Calu3 (cell line): Measurements from ENCODE around the gene SNX6. TPM values are rescaled to one million over a fixed set of nuclear protein-coding genes. Genes with fewer than 3 reads are reported as not detected.
A peak's percentile ranks its signal among the peaks of the same experiment; 100 is the strongest.

Experiments
- BruUV-seq: library from RNA; stranded (reverse); fragments of 400-500 nt; replicated peaks from 2 replicates; lab custom pipeline; 2021; lab: Mats Ljungman, UMichigan
- CTCF ChIA-PET: fragments of 300-600 bp; sonication (Branson Sonifier 250); formaldehyde crosslinking; loops from one replicate; lab custom pipeline; 2022; ENCODE audit warnings: antibody characterized with exemption; lab: Charles Lee
- DNase-seq: peaks from one replicate; pipeline ENCODE4 v3.0.0; 2022
- H3K27ac Mint-ChIP-seq: one replicate; pipeline ENCODE4 v1.8.0; 2022; ENCODE audit warnings: mixed read lengths; ENCODE audit not compliant: unreplicated experiment
- H3K27me3 Mint-ChIP-seq: one replicate; pipeline ENCODE4 v1.8.0; 2022; ENCODE audit warnings: mixed read lengths; ENCODE audit not compliant: unreplicated experiment
- H3K36me3 Mint-ChIP-seq: one replicate; pipeline ENCODE4 v1.8.0; 2022; ENCODE audit warnings: mild to moderate bottlenecking, moderate library complexity, mixed read lengths; ENCODE audit not compliant: insufficient read depth, unreplicated experiment
- H3K4me1 Mint-ChIP-seq: one replicate; pipeline ENCODE4 v1.8.0; 2022; ENCODE audit warnings: mild to moderate bottlenecking, low read depth, mixed read lengths; ENCODE audit not compliant: unreplicated experiment
- H3K4me3 Mint-ChIP-seq: one replicate; pipeline ENCODE4 v1.8.0; 2022; ENCODE audit warnings: mild to moderate bottlenecking, low read depth, moderate library complexity, mixed read lengths; ENCODE audit not compliant: unreplicated experiment
- H3K9me3 Mint-ChIP-seq: one replicate; pipeline ENCODE4 v1.8.0; 2022; ENCODE audit warnings: low read depth, mixed read lengths; ENCODE audit not compliant: unreplicated experiment
- intact Hi-C: fragments of 100-400 bp; cut with micrococcal nuclease; formaldehyde crosslinking; loops from one replicate; pipeline ENCODE4 v1.10.0; 2022; ENCODE audit not compliant: unreplicated experiment
- total RNA-seq: library from RNA; stranded (reverse); gene quantifications from 2 replicates; pipeline ENCODE4 v1.2.3, GENCODE V29; 2022
- TF ChIP-seq, protein P1 (sequence below): fragments of 200-600 bp; IDR thresholded peaks from one replicate; pipeline ENCODE4 v1.8.0; 2022; ENCODE audit warnings: antibody characterized with exemption; ENCODE audit not compliant: unreplicated experiment

SNX6 gene
- total RNA-seq, 1 experiment from 2014 or later = 59.2 TPM

GRCh38 chr14:34620839-34621238 lies 9.1 kb downstream of the SNX6 start:
- peaks cover 29% of the 10 kb centered on the region for H3K36me3 Mint-ChIP-seq
- no peak overlapping the region for H3K27ac Mint-ChIP-seq

DNA sequence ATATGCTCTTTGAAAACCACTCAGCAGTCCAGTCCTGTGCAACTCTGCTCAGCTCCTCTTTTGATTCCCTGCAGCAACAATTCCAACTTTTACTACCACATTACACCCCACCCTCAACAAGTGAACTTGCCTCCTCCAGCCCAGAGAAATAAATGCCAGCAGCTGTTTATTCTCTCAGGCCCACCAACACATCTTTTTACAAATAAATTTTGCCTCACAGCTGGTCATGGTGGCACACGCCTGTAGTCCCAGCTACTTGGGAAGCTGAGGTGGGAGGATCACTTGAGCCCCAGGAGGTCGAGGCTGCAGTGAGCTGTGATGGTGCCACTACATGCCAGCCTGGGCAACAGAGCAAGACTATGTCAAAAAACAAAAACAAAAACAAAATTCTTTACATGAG lies 9.8 kb downstream of the SNX6 start:
- Mint-ChIP-seq H3K4me3 (no peak overlapping the region), H3K27ac (no peak overlapping the region), H3K9me3 (no peaks in the 10 kb centered on the region), H3K27me3 (no peaks in the 10 kb centered on the region), H3K4me1 (peaks cover 21% of the 10 kb centered on the region), H3K36me3 (peaks cover 28% of the 10 kb centered on the region)
- CTCF ChIA-PET = no interaction called here
- TF ChIP-seq, protein P1, sequence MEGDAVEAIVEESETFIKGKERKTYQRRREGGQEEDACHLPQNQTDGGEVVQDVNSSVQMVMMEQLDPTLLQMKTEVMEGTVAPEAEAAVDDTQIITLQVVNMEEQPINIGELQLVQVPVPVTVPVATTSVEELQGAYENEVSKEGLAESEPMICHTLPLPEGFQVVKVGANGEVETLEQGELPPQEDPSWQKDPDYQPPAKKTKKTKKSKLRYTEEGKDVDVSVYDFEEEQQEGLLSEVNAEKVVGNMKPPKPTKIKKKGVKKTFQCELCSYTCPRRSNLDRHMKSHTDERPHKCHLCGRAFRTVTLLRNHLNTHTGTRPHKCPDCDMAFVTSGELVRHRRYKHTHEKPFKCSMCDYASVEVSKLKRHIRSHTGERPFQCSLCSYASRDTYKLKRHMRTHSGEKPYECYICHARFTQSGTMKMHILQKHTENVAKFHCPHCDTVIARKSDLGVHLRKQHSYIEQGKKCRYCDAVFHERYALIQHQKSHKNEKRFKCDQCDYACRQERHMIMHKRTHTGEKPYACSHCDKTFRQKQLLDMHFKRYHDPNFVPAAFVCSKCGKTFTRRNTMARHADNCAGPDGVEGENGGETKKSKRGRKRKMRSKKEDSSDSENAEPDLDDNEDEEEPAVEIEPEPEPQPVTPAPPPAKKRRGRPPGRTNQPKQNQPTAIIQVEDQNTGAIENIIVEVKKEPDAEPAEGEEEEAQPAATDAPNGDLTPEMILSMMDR = no peak
- BruUV-seq = no TSS peak
- intact Hi-C loops = no loop called here
- DNase-seq = no peak

More at GRCh38 chr14:34620839-34621238, 9.1 kb downstream of the SNX6 start:
- no peaks in the 10 kb centered on the region for H3K27me3 Mint-ChIP-seq
- H3K9me3 Mint-ChIP-seq = no peaks in the 10 kb centered on the region
- CTCF ChIA-PET = no interaction called here
- H3K4me1 Mint-ChIP-seq = peaks cover 21% of the 10 kb centered on the region
- TF ChIP-seq, protein P1 = no peak
- intact Hi-C loops = no loop called here
- no peak for DNase-seq
- H3K4me3 Mint-ChIP-seq = no peak overlapping the region
- BruUV-seq = no TSS peak

GRCh38 chr14:34619471-34619870 lies 10.5 kb downstream of the SNX6 start:
- peaks cover 21% of the 10 kb centered on the region for H3K4me1 Mint-ChIP-seq
- H3K27me3 Mint-ChIP-seq = no peaks in the 10 kb centered on the region
- peak overlapping the region; percentile 9 for H3K27ac Mint-ChIP-seq
- BruUV-seq = no TSS peak
- CTCF ChIA-PET = interaction anchor here (0.6 to 0.7 kb wide), 2 partner anchors 15 to 782 kb away, joined by 3 to 4 read pairs; no protein-coding TSS in a partner anchor
- no peak for DNase-seq
- no peak overlapping the region for H3K4me3 Mint-ChIP-seq
- peaks cover 25% of the 10 kb centered on the region for H3K36me3 Mint-ChIP-seq
- no peaks in the 10 kb centered on the region for H3K9me3 Mint-ChIP-seq
- intact Hi-C loops = no loop called here
- TF ChIP-seq, protein P1 = no peak

DNA sequence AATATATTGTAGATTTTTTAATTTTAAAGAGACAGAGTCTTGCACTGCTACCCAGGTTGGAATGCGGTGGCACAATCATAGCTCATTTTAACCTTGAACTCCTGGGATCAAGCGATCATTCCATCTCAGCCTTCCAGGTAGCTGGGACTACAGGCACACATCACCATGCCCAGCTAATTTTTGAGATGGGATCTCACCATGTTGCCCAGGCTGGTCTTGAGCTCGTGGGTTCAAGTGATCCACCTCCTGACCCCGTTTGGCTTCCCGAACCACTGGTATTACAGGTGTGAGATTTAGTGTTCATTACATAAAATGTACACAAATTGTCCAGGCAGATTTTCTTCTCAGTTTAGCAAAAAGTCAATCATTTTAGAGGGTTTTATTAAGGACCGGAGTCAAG lies 13.6 kb downstream of the SNX6 start:
- TF ChIP-seq, protein P1 = no peak
- no peaks in the 10 kb centered on the region for H3K9me3 Mint-ChIP-seq
- BruUV-seq = no TSS peak
- H3K27ac Mint-ChIP-seq = no peak overlapping the region
- intact Hi-C loops = no loop called here
- peaks cover 23% of the 10 kb centered on the region for H3K36me3 Mint-ChIP-seq
- DNase-seq = no peak
- no peaks in the 10 kb centered on the region for H3K27me3 Mint-ChIP-seq
- H3K4me1 Mint-ChIP-seq = peaks cover 15% of the 10 kb centered on the region
- H3K4me3 Mint-ChIP-seq = no peak overlapping the region
- CTCF ChIA-PET = no interaction called here
